PC-9 (cell line): ENCODE results near the gene B3GLCT. TPM values are rescaled to one million over a fixed set of nuclear protein-coding genes. Genes with fewer than 3 reads are reported as not detected.

Experiments used
- BruUV-seq: library from RNA; stranded (reverse); fragments of 400-500 nt; replicated peaks from 2 replicates; lab custom pipeline; 2021; lab: Mats Ljungman, UMichigan
- CTCF ChIA-PET: fragments of 300-600 bp; sonication (Branson Sonifier 250); formaldehyde crosslinking; loops from one replicate; lab custom pipeline; 2022; ENCODE audit warnings: antibody characterized with exemption; lab: Charles Lee
- POLR2A ChIA-PET: fragments of 300-600 bp; sonication (Branson Sonifier 250); formaldehyde crosslinking; loops from one replicate; lab custom pipeline; 2022; ENCODE audit warnings: antibody characterized with exemption; ENCODE audit not compliant: unreplicated experiment; lab: Charles Lee
- DNase-seq, 2 experiments: peaks; one replicate each; pipeline versions ENCODE4 v3.0.0 to v3.0.0-alpha.2; 2015 to 2022; ENCODE audit warnings: mixed read lengths in 1 of 2
- H2AFZ ChIP-seq: fragments of 200-600 bp; sonication (generic); 2 replicates; pipeline ENCODE4 v1.8.1; 2017; ENCODE audit warnings: antibody characterized with exemption
- H3F3A ChIP-seq: fragments of 200-600 bp; sonication (generic); 2 replicates; pipeline ENCODE4 v1.8.1; 2017; ENCODE audit warnings: antibody characterized with exemption, mild to moderate bottlenecking, low read depth; ENCODE audit not compliant: insufficient read depth
- H3K27ac ChIP-seq: fragments of 200-600 bp; sonication (generic); 2 replicates; pipeline ENCODE4 v1.6.1; 2016; ENCODE audit warnings: mixed run types
- H3K27me3 ChIP-seq: fragments of 200-600 bp; sonication (generic); 2 replicates; pipeline ENCODE4 v1.6.1; 2016; ENCODE audit warnings: low read depth, mixed run types; ENCODE audit not compliant: insufficient read depth
- H3K36me3 ChIP-seq: fragments of 200-600 bp; sonication (generic); 2 replicates; pipeline ENCODE4 v1.6.1; 2016; ENCODE audit warnings: low read depth, mixed run types
- H3K4me1 ChIP-seq: fragments of 200-600 bp; sonication (generic); replicated peaks from 2 replicates; pipeline ENCODE4 v1.6.1; 2016; ENCODE audit warnings: mixed run types; ENCODE audit not compliant: insufficient read depth
- H3K4me2 ChIP-seq: fragments of 200-600 bp; sonication (generic); 2 replicates; pipeline ENCODE4 v1.6.1; 2017; ENCODE audit warnings: mixed run types
- H3K4me3 ChIP-seq: fragments of 200-600 bp; sonication (generic); 2 replicates; pipeline ENCODE4 v1.6.1; 2016; ENCODE audit warnings: mixed run types
- H3K79me2 ChIP-seq: fragments of 200-600 bp; sonication (generic); 2 replicates; pipeline ENCODE4 v1.6.1; 2017; ENCODE audit warnings: low read depth, mixed run types
- H3K9me2 ChIP-seq: fragments of 200-600 bp; sonication (generic); 2 replicates; pipeline ENCODE4 v1.8.1; 2017; ENCODE audit warnings: mild to moderate bottlenecking; ENCODE audit not compliant: insufficient read depth
- H3K9me3 ChIP-seq: fragments of 200-600 bp; sonication (generic); 2 replicates; pipeline ENCODE4 v1.8.1; 2016; ENCODE audit warnings: low read depth; ENCODE audit not compliant: insufficient read depth
- H4K20me1 ChIP-seq: fragments of 200-600 bp; sonication (generic); 2 replicates; pipeline ENCODE4 v1.8.1; 2017; ENCODE audit not compliant: insufficient read depth
- CTCF ChIP-seq: fragments of 200-600 bp; sonication (generic); conservative IDR thresholded peaks from 2 replicates; pipeline ENCODE4 v1.6.1; 2017; ENCODE audit warnings: mixed run types, antibody characterized with exemption, mild to moderate bottlenecking, moderate library complexity
- EZH2 ChIP-seq: fragments of 200-600 bp; sonication (generic); IDR thresholded peaks from 2 replicates; pipeline ENCODE4 v1.8.0; 2017; ENCODE audit warnings: antibody characterized with exemption, low read depth
- intact Hi-C: fragments of 100-400 bp; cut with micrococcal nuclease; formaldehyde crosslinking; loops from one replicate; pipeline ENCODE4 v1.10.0; 2022; ENCODE audit not compliant: unreplicated experiment
- total RNA-seq: library from RNA; stranded (reverse); gene quantifications from 2 replicates; pipeline ENCODE4 v1.2.3, GENCODE V29; 2021

B3GLCT gene
- total RNA-seq, 1 experiment from 2014 or later: 5.4 TPM

GRCh38 chr13:31351376-31351775 lies 151.6 kb downstream of the B3GLCT start:
- Histone ChIP-seq H3K4me3 (no peak overlapping the region), H3K4me2 (no peak overlapping the region), H3K27me3 (peaks cover 67% of the 10 kb centered on the region), H3K36me3 (no peaks in the 10 kb centered on the region), H3F3A (no peaks in the 10 kb centered on the region), H4K20me1 (no peaks in the 10 kb centered on the region), H3K9me3 (peaks cover 9% of the 10 kb centered on the region; the same call in 1 of the 2 replicates), H3K27ac (no peak overlapping the region), H2AFZ (no peak overlapping the region), H3K9me2 (no peaks in the 10 kb centered on the region), H3K4me1 (no peaks in the 10 kb centered on the region), H3K79me2 (no peaks in the 10 kb centered on the region)
- DNase-seq: no peak
- intact Hi-C loops: no loop called here
- ChIA-PET POLR2A (no interaction called here), CTCF (no interaction called here)
- no TSS peak for BruUV-seq
- TF ChIP-seq CTCF (no peak), EZH2 (no peak)

GRCh38 chr13:31352467-31352866 lies 152.7 kb downstream of the B3GLCT start:
- H3K79me2 ChIP-seq: no peaks in the 10 kb centered on the region
- no TSS peak for BruUV-seq
- intact Hi-C loops: no loop called here
- H3K4me2 ChIP-seq: no peak overlapping the region
- no peak overlapping the region for H3K4me3 ChIP-seq
- ChIA-PET CTCF (no interaction called here), POLR2A (no interaction called here)
- H4K20me1 ChIP-seq: no peaks in the 10 kb centered on the region
- no peaks in the 10 kb centered on the region for H3K4me1 ChIP-seq
- H3K36me3 ChIP-seq: no peaks in the 10 kb centered on the region
- no peaks in the 10 kb centered on the region for H3K9me2 ChIP-seq
- H3F3A ChIP-seq: no peaks in the 10 kb centered on the region
- DNase-seq: no peak
- no peak overlapping the region for H2AFZ ChIP-seq
- no peak overlapping the region for H3K27ac ChIP-seq
- peaks cover 68% of the 10 kb centered on the region for H3K27me3 ChIP-seq
- TF ChIP-seq CTCF (no peak), EZH2 (no peak)
- peaks cover 9% of the 10 kb centered on the region; the same call in 1 of the 2 replicates for H3K9me3 ChIP-seq

GRCh38 chr13:31355001-31355400 lies 155.2 kb downstream of the B3GLCT start:
- Histone ChIP-seq H3K27me3 (peaks cover 62% of the 10 kb centered on the region), H3K9me3 (peaks cover 9% of the 10 kb centered on the region; the same call in 1 of the 2 replicates), H4K20me1 (no peaks in the 10 kb centered on the region), H3K79me2 (no peaks in the 10 kb centered on the region), H3K27ac (no peak overlapping the region), H2AFZ (no peak overlapping the region), H3K36me3 (no peaks in the 10 kb centered on the region), H3K9me2 (no peaks in the 10 kb centered on the region), H3K4me3 (no peak overlapping the region), H3F3A (no peaks in the 10 kb centered on the region), H3K4me1 (no peaks in the 10 kb centered on the region), H3K4me2 (no peak overlapping the region)
- BruUV-seq: no TSS peak
- ChIA-PET POLR2A (no interaction called here), CTCF (no interaction called here)
- intact Hi-C loops: no loop called here
- no peak for DNase-seq
- TF ChIP-seq CTCF (no peak), EZH2 (no peak)
